HepG2 (cell line): ENCODE measurements around the gene UBAP1. TPM values are rescaled to one million over a fixed set of nuclear protein-coding genes. Genes with fewer than 3 reads are reported as not detected.

Source experiments
- ATAC-seq: fragments of 200-7000 bp; cut with Tn5 transposase; 3 replicates; pipeline ENCODE4 v1.9.1; 2020; ENCODE audit warnings: mild to moderate bottlenecking, moderate library complexity
- BruUV-seq: library from RNA; stranded (reverse); fragments of 400-500 nt; replicated peaks from 2 replicates; lab custom pipeline; 2021; lab: Mats Ljungman, UMichigan
- CTCF ChIA-PET: fragments of 300-600 bp; formaldehyde crosslinking; extraction: SDS; loops from one replicate; lab custom pipeline; 2021; ENCODE audit warnings: low total read pairs, inconsistent platforms, low intra/inter-chr PET ratio; lab: Yijun Ruan, JAX
- POLR2A ChIA-PET: fragments of 350-600 bp; sonication (Branson Sonifier 250); formaldehyde crosslinking; loops from one replicate; lab custom pipeline; 2020; ENCODE audit warnings: antibody characterized with exemption, inconsistent platforms; lab: Yijun Ruan, JAX
- DNase-seq: peaks from one replicate; pipeline ENCODE4 v3.0.0-alpha.2; 2015; ENCODE audit warnings: low spot score
- FAIRE-seq: peaks from 3 replicates; lab custom pipeline; 2011; peaks lifted over from hg19 to GRCh38; lab: Jason Lieb, UNC
- H2AFZ ChIP-seq: one replicate; pipeline ENCODE4 v1.6.1; 2011; ENCODE audit warnings: low read length, inconsistent platforms
- H3K27ac ChIP-seq: fragments of 300-600 bp; 3 replicates; pipeline ENCODE4 v1.8.0; 2011; ENCODE audit warnings: mixed run types, mild to moderate bottlenecking, mixed read lengths, low read length, inconsistent platforms; ENCODE audit not compliant: insufficient read depth; ENCODE audit errors: extremely low read length
- H3K27me3 ChIP-seq, 2 experiments: fragments of 200-600 bp in 1 of 2; 2 replicates in 1 of 2; 3 replicates in 1 of 2; pipeline versions ENCODE4 v1.6.0 to v1.8.0; 2011; ENCODE audit warnings: low read length in 2 of 2, mild to moderate bottlenecking in 2 of 2, moderate library complexity in 2 of 2, inconsistent platforms in 1 of 2; ENCODE audit not compliant: insufficient read depth in 2 of 2, control insufficient read depth in 1 of 2
- H3K36me3 ChIP-seq, 2 experiments: fragments of 200-600 bp in 1 of 2; replicated peaks in 1 of 2; 2 replicates in 1 of 2; 3 replicates in 1 of 2; pipeline versions ENCODE4 v1.5.1 to v1.8.0; 2011; ENCODE audit warnings: low read length in 2 of 2, inconsistent platforms in 1 of 2; ENCODE audit not compliant: insufficient read depth in 2 of 2, control insufficient read depth in 1 of 2
- H3K4me1 ChIP-seq: 2 replicates; pipeline ENCODE4 v1.5.1; 2012; ENCODE audit warnings: low read length, inconsistent platforms; ENCODE audit not compliant: insufficient read depth
- H3K4me2 ChIP-seq: 2 replicates; pipeline ENCODE4 v1.6.0; 2011; ENCODE audit warnings: low read depth, low read length, inconsistent platforms
- H3K4me3 ChIP-seq, 3 experiments: fragments of 200-600 bp in 1 of 3; sonication (generic), shearing (Covaris generic) in 1 of 3; replicated peaks in 1 of 3; 2 replicates each; pipeline ENCODE4 v1.5.1; 2011 to 2016; ENCODE audit warnings: low read length in 3 of 3, inconsistent platforms in 2 of 3, low read depth in 2 of 3, mild to moderate bottlenecking in 2 of 3, control low read depth in 1 of 3, mixed read lengths in 1 of 3; ENCODE audit not compliant: insufficient read depth in 1 of 3
- H3K79me2 ChIP-seq: one replicate; pipeline ENCODE4 v1.6.1; 2011; ENCODE audit warnings: low read length, inconsistent platforms; ENCODE audit not compliant: insufficient read depth
- H3K9ac ChIP-seq: 2 replicates; pipeline ENCODE4 v1.6.0; 2011; ENCODE audit warnings: mild to moderate bottlenecking, low read depth, low read length, inconsistent platforms; ENCODE audit not compliant: insufficient read depth
- H3K9me3 ChIP-seq: 2 replicates; pipeline ENCODE4 v1.5.1; 2012; ENCODE audit warnings: mild to moderate bottlenecking, low read length
- H4K20me1 ChIP-seq: 2 replicates; pipeline ENCODE4 v1.6.0; 2011; ENCODE audit warnings: inconsistent platforms, mild to moderate bottlenecking, low read length, moderate library complexity; ENCODE audit not compliant: insufficient read depth
- ASH2L ChIP-seq: fragments of 300-600, 200-600 bp; sonication (generic); IDR thresholded peaks from 2 replicates; pipeline ENCODE4 v1.7.0; 2017; ENCODE audit warnings: low read depth, mild to moderate bottlenecking, moderate library complexity, mixed read lengths, low read length; ENCODE audit not compliant: insufficient read length
- HOXA7 ChIP-seq: sonication (generic); formaldehyde crosslinking; IDR thresholded peaks from 2 replicates; pipeline ENCODE4 v1.8.1; 2022; ENCODE audit warnings: mild to moderate bottlenecking, missing genetic modification reagents, moderate library complexity
- JUN ChIP-seq: sonication (generic); formaldehyde crosslinking; IDR thresholded peaks from 2 replicates; pipeline ENCODE4 v1.4.0; 2020; ENCODE audit warnings: mild to moderate bottlenecking, missing genetic modification reagents
- NCOA2 ChIP-seq: sonication (generic); formaldehyde crosslinking; IDR thresholded peaks from 2 replicates; pipeline ENCODE4 v1.8.0; 2022; ENCODE audit warnings: inconsistent platforms
- REPIN1 ChIP-seq: sonication (generic); formaldehyde crosslinking; IDR thresholded peaks from 2 replicates; pipeline ENCODE4 v1.8.0; 2022; ENCODE audit warnings: missing genetic modification reagents, low read depth, mild to moderate bottlenecking, borderline replicate concordance
- TGIF2 ChIP-seq: IDR thresholded peaks from 2 replicates; pipeline ENCODE4 v1.6.1; 2016; ENCODE audit warnings: control low read depth, missing compliant biosample characterization
- ZNF672 ChIP-seq: sonication (generic); formaldehyde crosslinking; IDR thresholded peaks from 2 replicates; pipeline ENCODE4 v1.8.1; 2022; ENCODE audit warnings: missing genetic modification reagents
- WGBS: methylation state at CpG from one replicate; pipeline ENCODE4 v1.1.6; 2017; ENCODE audit warnings: low lambda C conversion rate; 5-methylcytosine and 5-hydroxymethylcytosine counted together
- in situ Hi-C: cut with HindIII; loops from 2 replicates; pipeline ENCODE4 v1.10.0; 2017; ENCODE audit warnings: low pct_unique_long_range_greater_than_20kb; ENCODE audit not compliant: extremely low pct_ligation_motif_present
- intact Hi-C: fragments of 100-400 bp; cut with micrococcal nuclease; formaldehyde crosslinking; loops from one replicate; pipeline ENCODE4 v1.10.0; 2022; ENCODE audit not compliant: unreplicated experiment
- polyA plus RNA-seq, 8 experiments: library from polyadenylated mRNA; depleted of rRNA in 3 of 8; stranded (reverse) in 7 of 8; unstranded in 1 of 8; fragments of >200 nt; fragmentation: Illumina TruSeq in 4 of 8; extraction: Trizol in 4 of 8; gene quantifications; 2 replicates each; pipeline versions ENCODE4 v1.2.1 to v1.2.3, GENCODE V29; 2011 to 2016; ENCODE audit warnings: low read depth in 4 of 8, missing spikeins in 1 of 8, mixed read lengths in 1 of 8; ENCODE audit not compliant: insufficient read depth in 1 of 8
- total RNA-seq, 5 experiments: library from RNA; depleted of rRNA; stranded (reverse); fragments of >200 nt; fragmentation: Illumina TruSeq; extraction: Trizol; gene quantifications; 2 replicates each; pipeline ENCODE4 v1.2.3, GENCODE V29; 2016; ENCODE audit warnings: low read depth in 1 of 5
- TF ChIP-seq, protein P1 (sequence below): sonication (generic); formaldehyde crosslinking; IDR thresholded peaks from 2 replicates; pipeline ENCODE4 v1.5.1; 2020; ENCODE audit warnings: missing genetic modification reagents, mild to moderate bottlenecking, borderline replicate concordance
- TF ChIP-seq, protein P2 (sequence below): sonication (generic); formaldehyde crosslinking; IDR thresholded peaks from 2 replicates; pipeline ENCODE4 v1.4.0; 2020; ENCODE audit warnings: missing genetic modification reagents
- TF ChIP-seq, protein P3 (sequence below): sonication (generic); formaldehyde crosslinking; IDR thresholded peaks from 2 replicates; pipeline ENCODE4 v1.5.0; 2020; ENCODE audit warnings: missing genetic modification reagents
- TF ChIP-seq, protein P4 (sequence below): IDR thresholded peaks from 2 replicates; pipeline ENCODE4 v1.6.1; 2016; ENCODE audit warnings: control low read depth
- TF ChIP-seq, protein P5 (sequence below): conservative IDR thresholded peaks from 2 replicates; pipeline ENCODE4 v1.6.1; 2018; ENCODE audit warnings: missing genetic modification reagents

The UBAP1 gene
- total and polyA plus RNA-seq, 2 of the 13 experiments (the other 11 are each of a cell fraction or from before 2014, with no cell fraction given): 19.5 to 40.5 TPM

DNA sequence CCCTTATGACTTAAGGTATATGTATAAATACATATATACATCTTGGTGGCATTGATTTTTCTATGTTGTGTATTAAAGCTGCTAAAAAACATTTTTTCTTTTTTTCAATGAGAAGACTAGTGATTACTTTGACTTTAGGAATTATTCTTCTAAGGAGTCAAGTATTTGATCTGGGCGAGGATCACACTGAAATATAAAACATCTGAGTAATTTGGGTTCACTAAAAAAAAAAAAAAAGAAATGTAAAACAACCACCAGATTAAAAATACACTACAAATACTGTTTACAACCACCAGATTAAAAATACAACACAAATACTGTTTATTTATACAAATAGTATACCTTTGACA lies 9.0 kb downstream of the UBAP1 start:
- H2AFZ ChIP-seq: no peak overlapping the region
- DNase-seq: no peak
- TF ChIP-seq, protein P1, sequence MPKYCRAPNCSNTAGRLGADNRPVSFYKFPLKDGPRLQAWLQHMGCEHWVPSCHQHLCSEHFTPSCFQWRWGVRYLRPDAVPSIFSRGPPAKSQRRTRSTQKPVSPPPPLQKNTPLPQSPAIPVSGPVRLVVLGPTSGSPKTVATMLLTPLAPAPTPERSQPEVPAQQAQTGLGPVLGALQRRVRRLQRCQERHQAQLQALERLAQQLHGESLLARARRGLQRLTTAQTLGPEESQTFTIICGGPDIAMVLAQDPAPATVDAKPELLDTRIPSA (CRISPR knock-in tag): no peak
- TF ChIP-seq, protein P2, sequence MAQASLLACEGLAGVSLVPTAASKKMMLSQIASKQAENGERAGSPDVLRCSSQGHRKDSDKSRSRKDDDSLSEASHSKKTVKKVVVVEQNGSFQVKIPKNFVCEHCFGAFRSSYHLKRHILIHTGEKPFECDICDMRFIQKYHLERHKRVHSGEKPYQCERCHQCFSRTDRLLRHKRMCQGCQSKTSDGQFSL (CRISPR knock-in tag): no peak
- TF ChIP-seq ZNF672: no peak
- TF ChIP-seq NCOA2 (CRISPR knock-in tag): no peak
- TF ChIP-seq REPIN1: no peak
- TF ChIP-seq TGIF2 (CRISPR knock-in tag): no peak
- TF ChIP-seq, protein P3, sequence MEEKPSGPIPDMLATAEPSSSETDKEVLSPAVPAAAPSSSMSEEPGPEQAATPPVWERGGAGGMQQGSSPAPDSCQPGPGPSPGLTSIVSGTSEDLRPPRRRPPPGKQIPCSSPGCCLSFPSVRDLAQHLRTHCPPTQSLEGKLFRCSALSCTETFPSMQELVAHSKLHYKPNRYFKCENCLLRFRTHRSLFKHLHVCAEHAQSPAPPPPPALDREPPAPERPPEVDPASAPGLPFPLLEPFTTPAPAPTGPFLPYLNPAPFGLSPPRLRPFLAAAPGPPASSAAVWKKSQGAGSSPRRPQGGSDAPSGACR (CRISPR knock-in tag): no peak
- TF ChIP-seq, protein P4, sequence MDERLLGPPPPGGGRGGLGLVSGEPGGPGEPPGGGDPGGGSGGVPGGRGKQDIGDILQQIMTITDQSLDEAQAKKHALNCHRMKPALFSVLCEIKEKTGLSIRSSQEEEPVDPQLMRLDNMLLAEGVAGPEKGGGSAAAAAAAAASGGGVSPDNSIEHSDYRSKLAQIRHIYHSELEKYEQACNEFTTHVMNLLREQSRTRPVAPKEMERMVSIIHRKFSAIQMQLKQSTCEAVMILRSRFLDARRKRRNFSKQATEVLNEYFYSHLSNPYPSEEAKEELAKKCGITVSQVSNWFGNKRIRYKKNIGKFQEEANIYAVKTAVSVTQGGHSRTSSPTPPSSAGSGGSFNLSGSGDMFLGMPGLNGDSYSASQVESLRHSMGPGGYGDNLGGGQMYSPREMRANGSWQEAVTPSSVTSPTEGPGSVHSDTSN (CRISPR knock-in tag): no peak
- no peak for TF ChIP-seq JUN (CRISPR knock-in tag)
- no peak for TF ChIP-seq ASH2L
- TF ChIP-seq, protein P5, sequence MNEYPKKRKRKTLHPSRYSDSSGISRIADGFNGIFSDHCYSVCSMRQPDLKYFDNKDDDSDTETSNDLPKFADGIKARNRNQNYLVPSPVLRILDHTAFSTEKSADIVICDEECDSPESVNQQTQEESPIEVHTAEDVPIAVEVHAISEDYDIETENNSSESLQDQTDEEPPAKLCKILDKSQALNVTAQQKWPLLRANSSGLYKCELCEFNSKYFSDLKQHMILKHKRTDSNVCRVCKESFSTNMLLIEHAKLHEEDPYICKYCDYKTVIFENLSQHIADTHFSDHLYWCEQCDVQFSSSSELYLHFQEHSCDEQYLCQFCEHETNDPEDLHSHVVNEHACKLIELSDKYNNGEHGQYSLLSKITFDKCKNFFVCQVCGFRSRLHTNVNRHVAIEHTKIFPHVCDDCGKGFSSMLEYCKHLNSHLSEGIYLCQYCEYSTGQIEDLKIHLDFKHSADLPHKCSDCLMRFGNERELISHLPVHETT (CRISPR knock-in tag): no peak
- no peak for TF ChIP-seq HOXA7 (CRISPR knock-in tag)
- no peak for ATAC-seq
- ChIA-PET CTCF (no interaction called here), POLR2A (interaction anchor here (1.0 kb wide), 1 partner anchor 9 kb away, joined by 3 read pairs; the partner anchor contains the start of gene UBAP1)
- no peaks in the 10 kb centered on the region for H3K9me3 ChIP-seq
- BruUV-seq: no TSS peak
- peaks cover 39% of the 10 kb centered on the region for H3K4me1 ChIP-seq
- H3K4me3 ChIP-seq: no peak overlapping the region
- no peak overlapping the region for H3K9ac ChIP-seq
- no peaks in the 10 kb centered on the region for H3K27me3 ChIP-seq
- WGBS: 97% methylated on average over 1 of the region's 1 CpG
- no peak for FAIRE-seq
- H3K4me2 ChIP-seq: no peak overlapping the region
- intact Hi-C loops: no loop called here
- H3K36me3 ChIP-seq: no peaks in the 10 kb centered on the region; a peak in 1 of 5 replicates
- H4K20me1 ChIP-seq: peaks cover 12% of the 10 kb centered on the region
- H3K79me2 ChIP-seq: peaks cover 68% of the 10 kb centered on the region
- in situ Hi-C loops: no loop called here
- H3K27ac ChIP-seq: no peak overlapping the region
